ENCODE measurements around the gene SLC35G6. TPM values are rescaled to one million over a fixed set of nuclear protein-coding genes. Genes with fewer than 3 reads are reported as not detected.

SLC35G6 gene
- total RNA-seq, 1 donor: not detected

- TF ChIP-seq CTCF (IDR thresholded peaks at IDR 0.05; ENCODE audit: insufficient read depth, low read depth, low read length): no peak
- peak overlapping the region; percentile 62 for H3K4me3 ChIP-seq (ENCODE audit: low read depth, low read length)
- DNase-seq (ENCODE audit: low read depth): peak; percentile 66
Measured at GRCh38 chr17:7486181-7486580, 4.9 kb downstream of the SLC35G6 start.

- H3K4me3 ChIP-seq (ENCODE audit: low read depth, low read length): no peak overlapping the region
- TF ChIP-seq CTCF (IDR thresholded peaks at IDR 0.05; ENCODE audit: insufficient read depth, low read depth, low read length): no peak
- no peak for DNase-seq (ENCODE audit: low read depth)
Measured at GRCh38 chr17:7490144-7490543, 8.9 kb downstream of the SLC35G6 start.

DNA sequence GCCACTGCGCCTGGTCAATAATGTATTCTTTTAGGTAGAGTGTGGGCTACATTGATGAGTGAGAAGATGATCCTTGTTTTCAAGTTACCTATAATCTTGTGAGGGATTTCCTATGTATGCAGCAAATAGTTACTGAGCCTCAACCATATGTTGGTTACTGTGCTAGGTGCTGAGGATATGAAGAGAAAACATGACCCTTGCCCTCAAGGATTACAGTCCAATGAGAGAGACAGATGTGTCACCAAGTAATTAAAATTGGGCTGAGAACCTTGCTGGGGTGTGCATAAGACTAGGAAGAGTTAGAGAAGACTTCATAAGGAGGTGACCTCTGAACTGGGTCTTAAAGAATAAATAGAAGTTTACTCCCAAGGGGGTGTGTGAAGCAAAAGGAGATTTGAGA lies 10.3 kb downstream of the SLC35G6 start:
- no peak for TF ChIP-seq CTCF (IDR thresholded peaks at IDR 0.05; ENCODE audit: insufficient read depth, low read depth, low read length)

DNA sequence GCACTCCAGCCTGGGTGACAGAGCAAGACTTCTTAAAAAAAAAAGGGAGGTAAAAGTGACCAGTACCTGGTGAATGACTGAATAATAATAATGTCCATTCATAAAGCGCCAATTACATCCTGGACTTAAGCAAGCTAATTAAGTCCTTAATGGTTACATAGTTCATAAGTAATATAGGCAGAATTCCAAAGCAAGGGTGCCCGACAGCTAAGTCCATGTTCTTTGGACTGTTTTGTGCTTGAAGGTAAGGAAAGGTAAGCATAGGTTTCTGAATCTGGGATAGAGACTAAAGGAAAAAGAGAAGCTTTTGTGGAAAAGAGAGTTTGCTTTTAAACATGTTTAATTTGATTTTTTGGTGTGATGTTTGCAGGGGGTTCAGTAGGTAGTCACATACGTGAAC lies 12.7 kb downstream of the SLC35G6 start:
- H3K4me3 ChIP-seq (ENCODE audit: low read depth, low read length): no peak overlapping the region
- no peak for DNase-seq (ENCODE audit: low read depth)
- TF ChIP-seq CTCF (IDR thresholded peaks at IDR 0.05; ENCODE audit: insufficient read depth, low read depth, low read length): no peak

More for the DNA sequence above, 10.3 kb downstream of the SLC35G6 start:
- DNase-seq (ENCODE audit: low read depth): no peak
- H3K4me3 ChIP-seq (ENCODE audit: low read depth, low read length): no peak overlapping the region

- H3K4me3 ChIP-seq (ENCODE audit: low read depth, low read length): no peak overlapping the region
- TF ChIP-seq CTCF (IDR thresholded peaks at IDR 0.05; ENCODE audit: insufficient read depth, low read depth, low read length): no peak
- DNase-seq (ENCODE audit: low read depth): no peak
Measured at GRCh38 chr17:7495906-7496434, 14.7 kb downstream of the SLC35G6 start.

- no peak for DNase-seq (ENCODE audit: low read depth)
Measured at GRCh38 chr17:7496470-7497183, 15.4 kb downstream of the SLC35G6 start.

More at GRCh38 chr17:7496470-7497183, 15.4 kb downstream of the SLC35G6 start:
- H3K4me3 ChIP-seq (ENCODE audit: low read depth, low read length): no peak overlapping the region
- TF ChIP-seq CTCF (IDR thresholded peaks at IDR 0.05; ENCODE audit: insufficient read depth, low read depth, low read length): no peak
